B cell (primary cell): ENCODE measurements around the gene NR4A2.

Source experiments
- CTCF ChIP-seq: fragments of 200-600 bp; IDR thresholded peaks from one replicate; pipeline ENCODE4 v1.8.0; 2022; ENCODE audit warnings: antibody characterized with exemption, mild to moderate bottlenecking
- EZH2 ChIP-seq: IDR thresholded peaks from 2 replicates; pipeline ENCODE4 v1.6.1; 2012; ENCODE audit warnings: borderline replicate concordance, low read depth, mild to moderate bottlenecking, moderate library complexity, low read length; ENCODE audit not compliant: insufficient read depth, poor library complexity, severe bottlenecking

DNA sequence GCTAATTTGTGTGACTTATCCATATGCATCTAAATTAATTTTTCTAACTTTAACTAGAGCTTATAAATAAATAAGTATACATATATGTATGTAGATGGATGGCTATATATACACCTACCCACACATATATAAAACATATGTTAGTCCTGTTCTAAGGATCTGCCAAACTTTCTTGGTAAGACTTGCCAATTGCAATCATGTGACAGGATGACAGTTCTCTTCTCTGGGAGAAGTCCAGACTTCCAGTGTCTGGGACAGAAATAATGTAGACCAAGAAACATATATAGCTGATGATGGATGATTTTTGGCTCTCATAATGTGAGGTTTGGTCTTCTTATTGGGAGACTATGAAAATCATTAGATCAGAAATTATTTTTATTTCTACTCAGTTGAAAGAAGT lies 30.6 kb upstream of the NR4A2 start:
- TF ChIP-seq EZH2, result no peak
- no peak for TF ChIP-seq CTCF
